HG02852 (cell line): ENCODE measurements around the gene PPIE.

Source experiments
- ATAC-seq: cut with Tn5 transposase; IDR thresholded peaks from one replicate; pipeline ENCODE4 v1.9.1; 2021; ENCODE audit warnings: mild to moderate bottlenecking, moderate library complexity; ENCODE audit not compliant: unreplicated experiment

PPIE gene

GRCh38 chr1:39800471-39800835 is 61.8 kb downstream of the PPIE start:
- ATAC-seq: no peak

GRCh38 chr1:39802496-39803260 is 64.0 kb downstream of the PPIE start:
- ATAC-seq: no peak

GRCh38 chr1:39805385-39805784 is 66.7 kb downstream of the PPIE start:
- no peak for ATAC-seq

- no peak for ATAC-seq
These were observed 70.3 kb downstream of the PPIE start for GRCh38 chr1:39808784-39809517.

- ATAC-seq: no peak
These were observed 74.2 kb downstream of the PPIE start for GRCh38 chr1:39812913-39813312.
